Measurements from ENCODE around the gene STK17B.
A peak's percentile ranks its signal among the peaks of the same experiment; 100 is the strongest.

DNA sequence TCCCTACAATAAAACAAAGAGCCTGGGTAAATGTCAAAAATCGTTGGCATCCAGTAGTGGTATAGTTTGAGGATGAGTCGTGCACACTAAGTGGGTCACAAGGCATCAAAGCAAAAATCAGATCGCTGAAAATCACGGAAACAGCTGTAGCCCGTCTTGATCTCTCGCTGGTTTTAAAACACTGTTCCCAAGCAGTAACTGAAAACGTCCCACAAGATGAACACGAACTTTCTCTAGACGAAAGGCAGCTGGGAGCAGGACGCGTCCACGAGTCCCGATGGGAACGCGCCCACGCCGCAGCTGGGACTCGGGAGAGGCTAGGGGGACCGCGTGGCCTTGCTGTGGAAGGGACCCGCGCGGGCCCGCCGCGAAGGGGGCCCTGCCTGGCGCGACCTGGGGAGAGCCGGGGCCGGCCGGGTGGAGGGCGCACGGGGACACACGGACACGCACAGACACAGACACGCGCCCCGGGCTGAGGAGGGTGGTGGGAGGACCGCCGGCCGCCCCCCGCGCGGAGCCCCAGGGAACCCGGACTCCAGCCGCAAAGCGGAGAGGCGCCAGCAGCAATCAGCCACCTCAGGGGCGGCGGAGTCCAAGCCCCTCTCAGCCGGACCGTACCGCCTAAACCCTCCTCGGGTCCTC lies 651 bp downstream of the STK17B start:
- TF ChIP-seq, protein P1, sequence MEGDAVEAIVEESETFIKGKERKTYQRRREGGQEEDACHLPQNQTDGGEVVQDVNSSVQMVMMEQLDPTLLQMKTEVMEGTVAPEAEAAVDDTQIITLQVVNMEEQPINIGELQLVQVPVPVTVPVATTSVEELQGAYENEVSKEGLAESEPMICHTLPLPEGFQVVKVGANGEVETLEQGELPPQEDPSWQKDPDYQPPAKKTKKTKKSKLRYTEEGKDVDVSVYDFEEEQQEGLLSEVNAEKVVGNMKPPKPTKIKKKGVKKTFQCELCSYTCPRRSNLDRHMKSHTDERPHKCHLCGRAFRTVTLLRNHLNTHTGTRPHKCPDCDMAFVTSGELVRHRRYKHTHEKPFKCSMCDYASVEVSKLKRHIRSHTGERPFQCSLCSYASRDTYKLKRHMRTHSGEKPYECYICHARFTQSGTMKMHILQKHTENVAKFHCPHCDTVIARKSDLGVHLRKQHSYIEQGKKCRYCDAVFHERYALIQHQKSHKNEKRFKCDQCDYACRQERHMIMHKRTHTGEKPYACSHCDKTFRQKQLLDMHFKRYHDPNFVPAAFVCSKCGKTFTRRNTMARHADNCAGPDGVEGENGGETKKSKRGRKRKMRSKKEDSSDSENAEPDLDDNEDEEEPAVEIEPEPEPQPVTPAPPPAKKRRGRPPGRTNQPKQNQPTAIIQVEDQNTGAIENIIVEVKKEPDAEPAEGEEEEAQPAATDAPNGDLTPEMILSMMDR (IDR thresholded peaks at IDR 0.05 in 8 of 11, conservative IDR thresholded peaks at IDR 0.05 in 3 of 11): no peak
- TF ChIP-seq POLR2A (IDR thresholded peaks at IDR 0.05) (no peak), POLR2AphosphoS5 (IDR thresholded peaks at IDR 0.05) (peak in 1 of 3 donors; percentile 80)
